GM11168 (cell line): Measurements from ENCODE around the gene CHST7.

Experiments used
- in situ Hi-C: fragments of 300-500 bp; cut with MboI; formaldehyde crosslinking; loops from one replicate; pipeline ENCODE4 v1.12.0; 2022; ENCODE audit warnings: low sequenced_read_pairs; ENCODE audit not compliant: unreplicated experiment

CHST7 gene

GRCh38 chrX:46572340-46572936 is 1.1 kb upstream of the CHST7 start:
- in situ Hi-C loops = no loop called here

DNA sequence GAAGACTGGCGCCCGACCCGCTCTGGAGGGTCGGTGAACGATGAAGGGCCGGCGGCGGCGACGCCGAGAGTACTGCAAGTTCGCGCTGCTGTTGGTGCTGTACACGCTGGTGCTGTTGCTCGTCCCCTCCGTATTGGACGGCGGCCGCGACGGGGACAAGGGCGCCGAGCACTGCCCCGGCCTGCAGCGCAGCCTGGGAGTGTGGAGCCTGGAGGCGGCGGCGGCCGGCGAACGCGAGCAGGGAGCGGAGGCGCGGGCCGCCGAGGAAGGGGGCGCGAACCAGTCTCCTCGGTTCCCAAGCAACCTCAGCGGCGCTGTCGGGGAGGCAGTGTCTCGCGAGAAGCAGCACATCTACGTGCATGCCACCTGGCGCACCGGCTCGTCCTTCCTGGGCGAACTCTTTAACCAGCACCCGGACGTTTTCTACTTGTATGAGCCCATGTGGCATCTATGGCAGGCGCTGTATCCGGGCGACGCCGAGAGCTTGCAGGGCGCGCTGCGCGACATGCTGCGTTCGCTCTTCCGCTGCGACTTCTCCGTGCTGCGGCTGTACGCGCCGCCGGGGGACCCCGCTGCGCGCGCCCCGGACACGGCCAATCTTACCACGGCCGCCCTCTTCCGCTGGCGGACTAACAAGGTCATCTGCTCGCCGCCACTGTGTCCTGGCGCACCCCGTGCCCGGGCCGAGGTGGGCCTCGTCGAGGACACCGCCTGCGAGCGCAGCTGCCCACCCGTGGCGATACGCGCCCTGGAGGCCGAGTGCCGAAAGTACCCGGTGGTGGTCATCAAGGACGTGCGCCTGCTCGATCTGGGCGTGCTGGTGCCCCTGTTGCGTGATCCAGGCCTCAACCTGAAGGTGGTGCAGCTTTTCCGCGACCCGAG is 568 bp downstream of the CHST7 start:
- in situ Hi-C loops = no loop called here

GRCh38 chrX:46574774-46575381 is 1.3 kb downstream of the CHST7 start:
- in situ Hi-C loops = no loop called here

DNA sequence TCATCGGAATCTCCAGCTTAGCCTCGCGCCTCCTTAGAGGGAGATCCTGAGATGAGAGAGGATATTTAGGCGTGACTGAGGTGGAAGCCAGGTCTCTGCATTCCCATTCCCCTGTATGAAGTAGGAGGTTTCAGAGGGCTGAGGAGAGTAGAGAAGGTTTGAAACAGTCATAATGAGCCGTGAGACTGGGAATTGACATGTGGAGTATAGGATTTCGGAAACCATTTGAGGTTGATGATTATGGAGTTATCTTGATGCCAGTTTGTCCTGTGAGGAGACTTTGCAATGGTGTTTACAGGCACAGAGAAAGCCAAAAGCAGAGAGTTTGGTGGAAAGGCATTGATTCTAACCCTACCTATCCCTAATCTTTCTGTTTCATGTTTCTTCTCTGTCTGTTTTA is 2.0 kb downstream of the CHST7 start:
- in situ Hi-C loops = no loop called here

DNA sequence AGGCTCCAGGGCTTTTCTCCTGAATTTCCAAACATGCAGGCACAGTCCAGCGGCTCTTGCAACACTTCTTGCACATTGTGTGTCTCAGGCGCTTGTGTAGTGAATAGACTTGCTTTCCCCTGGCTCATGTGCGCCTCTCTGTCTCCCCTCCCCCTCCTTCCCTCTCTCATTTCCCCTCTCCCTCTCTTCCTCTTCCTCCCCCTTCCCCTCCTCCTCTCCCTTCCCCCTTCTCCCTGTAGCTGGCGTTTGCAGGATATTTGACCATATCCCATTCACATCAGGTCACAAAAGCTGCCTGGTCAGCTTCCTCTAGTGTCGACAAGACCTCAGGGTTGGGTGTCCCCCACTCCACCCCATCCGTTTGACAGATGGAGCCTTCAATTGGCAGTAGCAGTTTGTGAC is 2.4 kb downstream of the CHST7 start:
- in situ Hi-C loops = no loop called here

DNA sequence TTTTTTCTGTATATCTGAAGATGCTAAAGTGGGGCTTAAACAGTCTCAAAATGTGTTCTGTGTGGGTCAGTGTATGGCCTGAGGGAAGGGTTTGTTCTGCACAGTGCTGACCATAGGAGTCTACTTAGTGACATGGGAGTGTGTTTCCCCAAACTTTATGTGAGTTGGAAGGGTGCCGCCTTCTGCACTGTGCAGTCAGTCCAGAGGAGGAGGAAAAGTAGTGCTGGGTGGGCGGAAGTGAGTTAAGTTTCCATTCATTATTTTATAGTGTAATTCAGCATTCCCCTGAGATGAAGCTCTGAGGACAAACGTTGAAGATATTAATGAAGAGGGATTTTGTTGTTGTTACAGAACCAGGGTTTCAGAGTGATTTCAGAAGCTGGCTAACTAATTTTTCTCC is 2.9 kb downstream of the CHST7 start:
- in situ Hi-C loops = no loop called here

DNA sequence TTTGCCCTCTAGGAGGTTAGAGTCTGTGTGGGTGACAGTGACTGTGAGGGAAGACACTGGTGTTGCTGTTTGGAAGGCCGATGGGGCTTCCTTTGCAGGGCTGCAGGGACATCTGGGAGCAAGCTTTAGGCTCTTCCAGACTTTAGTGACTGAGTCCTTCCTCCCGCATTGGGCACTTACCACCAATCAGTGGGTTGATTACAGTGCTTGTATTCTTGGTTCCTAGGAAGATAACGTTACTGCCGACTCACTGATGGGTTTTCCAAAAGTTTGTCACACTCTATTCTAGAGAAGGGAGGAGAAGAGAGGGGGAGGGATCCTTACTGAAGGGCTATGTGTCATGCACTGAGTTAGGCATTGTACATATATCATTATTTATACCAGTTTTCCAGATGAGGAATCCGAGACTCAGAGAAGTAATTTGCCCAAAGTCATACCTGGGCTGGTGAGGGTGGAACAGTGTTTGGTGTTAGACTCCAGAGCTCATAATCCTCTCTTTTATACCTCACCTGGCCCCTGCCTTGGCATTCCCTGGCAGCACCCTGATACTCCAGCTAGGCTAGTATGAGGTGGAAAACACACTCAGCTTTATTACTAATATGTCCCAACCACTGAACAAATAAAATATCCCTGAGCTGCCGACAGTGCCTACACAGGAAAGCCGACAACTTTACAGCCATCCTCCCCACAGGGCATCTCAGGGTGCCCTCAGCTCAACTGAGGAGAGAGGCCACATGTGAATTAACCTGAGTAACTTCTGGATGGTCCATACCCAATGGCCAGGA is 3.8 kb downstream of the CHST7 start:
- in situ Hi-C loops = no loop called here

DNA sequence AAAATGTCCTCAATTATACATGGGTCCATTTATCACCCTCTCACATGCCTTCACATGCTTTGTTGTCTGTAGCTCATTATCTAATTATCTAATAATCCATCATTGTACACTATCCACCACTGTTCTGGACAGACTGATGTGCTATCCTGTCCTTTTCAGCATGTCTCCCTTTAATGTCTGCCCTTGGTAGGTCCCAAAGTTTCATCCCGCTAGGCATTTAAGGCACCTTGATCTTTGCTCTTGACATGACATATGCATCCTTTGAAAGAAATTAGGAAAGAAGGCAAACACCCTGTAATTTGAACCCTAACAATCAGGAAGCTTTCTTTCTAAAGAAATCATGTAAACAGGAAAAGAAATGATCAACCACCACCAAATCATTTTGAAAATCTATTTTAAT is 5.7 kb downstream of the CHST7 start:
- in situ Hi-C loops = no loop called here

- in situ Hi-C loops = no loop called here
Measured at GRCh38 chrX:46580613-46581012, 7.0 kb downstream of the CHST7 start.

GRCh38 chrX:46582325-46582724 is 8.8 kb downstream of the CHST7 start:
- in situ Hi-C loops = no loop called here

DNA sequence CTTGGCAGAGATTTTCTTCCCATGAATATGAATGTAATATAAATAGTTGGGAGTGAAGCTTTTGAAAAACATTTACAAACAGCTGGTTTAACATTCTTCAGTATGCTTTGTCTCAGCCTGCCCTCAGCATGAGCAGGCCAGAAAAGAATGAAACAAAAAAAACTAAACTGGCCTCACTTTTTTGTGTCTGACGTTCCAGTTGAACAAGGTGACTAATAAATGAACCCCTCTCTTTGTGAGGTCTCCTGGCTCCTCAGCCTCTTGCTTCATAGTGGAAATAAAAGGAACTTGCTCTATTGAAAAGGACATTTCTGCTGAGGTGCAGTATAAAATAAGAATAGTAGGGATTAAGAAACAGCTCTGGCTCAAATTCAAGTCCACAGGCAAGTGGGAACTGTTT is 9.4 kb downstream of the CHST7 start:
- in situ Hi-C loops = no loop called here

DNA sequence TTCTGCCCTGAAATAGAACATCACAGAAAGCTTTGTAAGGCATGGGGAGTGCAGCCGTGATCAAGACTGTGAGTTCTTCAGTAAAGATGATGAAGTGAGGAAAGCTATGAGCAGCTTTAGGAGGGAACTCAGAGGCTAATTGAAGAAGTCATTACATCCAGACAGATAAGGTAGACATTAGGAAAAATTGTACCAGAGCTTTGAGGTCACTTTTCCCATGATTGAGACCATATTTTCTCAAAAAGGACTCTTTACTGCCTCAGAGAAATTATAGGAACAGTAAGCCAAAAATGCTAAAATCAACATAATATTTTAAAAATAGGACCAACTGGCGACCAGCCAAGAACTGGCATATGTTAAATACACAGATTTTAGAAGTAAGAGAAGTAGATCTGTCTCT is 11.2 kb downstream of the CHST7 start:
- in situ Hi-C loops = no loop called here

GRCh38 chrX:46587158-46587557 is 13.6 kb downstream of the CHST7 start:
- in situ Hi-C loops = no loop called here

DNA sequence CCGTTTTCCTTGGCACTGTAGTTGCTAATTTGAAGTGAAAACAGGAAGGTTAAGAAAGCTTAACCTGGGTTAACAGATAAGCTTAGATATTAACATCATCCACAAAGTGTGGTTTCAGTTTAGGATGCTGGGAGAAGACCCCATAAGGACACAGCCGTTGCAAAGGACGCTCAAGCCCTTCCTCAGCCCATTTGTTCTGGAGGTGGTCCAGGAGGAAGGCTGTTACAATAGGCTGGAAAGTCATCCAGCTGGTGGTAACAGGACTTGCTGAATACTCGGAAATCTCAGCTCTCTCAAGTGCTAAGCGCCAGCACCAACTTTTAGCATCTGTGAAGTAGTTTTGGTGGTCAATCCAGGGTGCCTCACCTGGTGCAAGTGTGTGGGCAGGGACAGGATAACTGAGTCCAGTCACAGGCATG is 14.2 kb downstream of the CHST7 start:
- in situ Hi-C loops = no loop called here

GRCh38 chrX:46588263-46588662 is 14.7 kb downstream of the CHST7 start:
- in situ Hi-C loops = no loop called here

GRCh38 chrX:46589977-46590723 is 16.6 kb downstream of the CHST7 start:
- in situ Hi-C loops = no loop called here

DNA sequence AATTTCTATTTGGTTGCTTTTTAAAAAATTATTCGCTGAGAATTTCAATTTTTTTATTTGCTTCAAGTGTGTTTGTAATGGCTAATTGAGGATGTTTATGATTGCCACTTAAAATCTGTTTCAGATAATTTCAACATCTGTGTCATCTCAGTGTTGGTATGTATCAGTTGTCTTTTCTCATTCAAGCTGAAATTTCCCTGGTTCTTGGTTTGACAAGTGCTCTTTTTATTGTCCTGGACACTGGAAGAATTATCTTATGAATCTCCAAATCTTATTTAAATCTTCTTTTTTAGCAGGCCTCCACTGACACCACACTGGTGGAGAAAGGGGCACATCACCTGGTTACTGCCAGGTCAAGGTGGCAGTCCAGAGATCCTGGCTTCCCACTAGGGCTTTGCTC is 21.5 kb downstream of the CHST7 start:
- in situ Hi-C loops = no loop called here

GRCh38 chrX:46597208-46597607 is 23.6 kb downstream of the CHST7 start:
- in situ Hi-C loops = no loop called here

DNA sequence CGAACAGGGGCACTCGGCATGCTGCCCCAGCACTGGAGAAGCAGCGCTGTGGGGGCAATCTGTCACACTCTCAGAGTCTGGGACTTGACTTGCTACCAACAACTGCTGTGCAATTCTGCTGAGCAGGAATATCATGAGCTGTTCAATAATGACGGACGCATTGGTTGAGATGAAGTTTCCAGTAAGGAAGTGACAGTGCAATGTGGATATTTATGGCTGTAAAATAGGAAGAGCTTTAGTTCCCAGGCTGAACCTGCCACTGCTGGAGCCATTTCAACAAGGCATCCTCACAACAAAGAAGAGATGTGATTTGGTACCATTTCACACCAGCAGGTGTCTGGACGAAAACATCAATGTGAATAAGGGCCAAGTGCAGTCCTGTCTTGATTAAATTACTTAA is 24.2 kb downstream of the CHST7 start:
- in situ Hi-C loops = no loop called here

DNA sequence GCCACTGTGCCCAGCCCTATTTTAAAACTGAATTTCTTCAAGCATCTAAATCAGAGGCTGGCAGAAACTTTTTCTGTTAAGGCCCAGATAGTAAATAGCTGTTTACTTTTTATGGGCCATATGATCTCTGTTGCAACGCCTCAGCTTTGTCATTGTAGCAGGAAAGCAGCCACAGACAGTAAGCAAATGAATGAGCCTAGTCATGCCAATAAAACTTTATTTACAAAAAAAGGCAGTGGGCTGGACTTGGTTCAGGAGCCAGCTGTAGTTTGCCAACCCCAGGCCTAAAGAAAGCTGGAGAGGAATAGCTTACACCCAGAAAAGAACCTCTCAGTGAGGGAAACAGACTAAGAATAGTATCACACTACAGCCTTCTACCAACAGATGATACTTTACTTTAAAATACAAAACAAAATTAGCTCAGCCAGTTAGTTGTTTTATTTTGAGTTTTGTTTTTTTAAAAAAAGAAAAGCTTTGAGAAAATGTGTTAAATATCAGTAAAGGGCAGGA is 25.5 kb downstream of the CHST7 start:
- in situ Hi-C loops = no loop called here
